Adrenal gland (tissue), 12 donors: Measurements from ENCODE around the gene TLCD1. TPM values are rescaled to one million over a fixed set of nuclear protein-coding genes. Genes with fewer than 3 reads are reported as not detected.
"Not testable (repeated sequence)": the region's sequence is repeated elsewhere in the genome, so short reads cannot be mapped to it uniquely, and the experiment has no call there.

Experiments
- DNase-seq, 7 donors: peaks; one replicate each; pipeline ENCODE4 v3.0.0-alpha.2; 2019 to 2020
- H3K27ac ChIP-seq, 5 donors: fragments of 200-600 bp; sonication (generic) in 4 of 5; 1 replicate in 3 of 5; 2 replicates in 2 of 5; pipeline versions ENCODE4 v1.5.1 to v1.8.0; 2016 to 2020; ENCODE audit warnings: mild to moderate bottlenecking in 1 of 5
- H3K27me3 ChIP-seq: fragments of 200-600 bp; 2 replicates; pipeline ENCODE4 v1.8.0; 2021
- H3K36me3 ChIP-seq, 2 donors: fragments of 200-600 bp; replicated peaks in 1 of 2; 1 replicate in 1 of 2; 2 replicates in 1 of 2; pipeline versions ENCODE4 v1.5.1 to v1.8.0; 2018 to 2022
- H3K4me1 ChIP-seq, 2 donors: fragments of 200-600 bp; replicated peaks in 1 of 2; 1 replicate in 1 of 2; 2 replicates in 1 of 2; pipeline versions ENCODE4 v1.5.1 to v1.8.0; 2018 to 2021
- H3K4me3 ChIP-seq, 4 donors: fragments of 200-600 bp; sonication (generic) in 3 of 4; one replicate each; pipeline ENCODE4 v1.5.1; 2016 to 2018
- H3K9me3 ChIP-seq, 3 donors: fragments of 200-600 bp; sonication (generic) in 1 of 3; replicated peaks in 1 of 3; 1 replicate in 2 of 3; 2 replicates in 1 of 3; pipeline versions ENCODE4 v1.5.1 to v1.8.0; 2016 to 2021
- POLR2A ChIP-seq, 2 donors: fragments of 450-650 bp; IDR thresholded peaks; one replicate each; pipeline ENCODE4 v1.6.1; 2017; ENCODE audit warnings: antibody characterized with exemption in 2 of 2, mild to moderate bottlenecking in 2 of 2, moderate library complexity in 1 of 2
- WGBS, 4 donors: extraction: QIAGEN DNeasy Blood & Tissue Kit in 2 of 4; methylation state at CpG; one replicate each; pipeline versions ENCODE4 v1.1.5 to v1.1.7; 2013 to 2017; 5-methylcytosine and 5-hydroxymethylcytosine counted together
- intact Hi-C, 2 donors: fragments of 100-400 bp; cut with DNase I; formaldehyde crosslinking; loops; one replicate each; pipeline versions ENCODE4 v1.14.1 to v1.15.0; 2022 to 2023
- polyA plus RNA-seq, 3 donors: library from polyadenylated mRNA; stranded (reverse); fragments of 200-250 nt in 2 of 3; fragments of 350-450 nt in 1 of 3; fragmentation: Illumina TruSeq in 1 of 3; extraction: RNeasy Lipid Tissue Mini Kit (QIAGEN cat#74804) in 1 of 3; gene quantifications; one replicate each; pipeline ENCODE4 v1.2.3, GENCODE V29; 2013 to 2014
- total RNA-seq, 9 donors: library from RNA; depleted of rRNA in 4 of 9; stranded (reverse); fragments of >200 nt in 4 of 9; fragments of 120-200 nt in 1 of 9; fragmentation: NEBNext Ultra II Directional in 1 of 9; extraction: Animal tissue kit (Norgen Biotek cat#: 25700) in 1 of 9; gene quantifications; one replicate each; pipeline versions ENCODE4 v1.1.0 to v1.2.4, GENCODE V29; 2013 to 2023
- TF ChIP-seq, protein P1 (sequence below), 6 experiments: fragments of 450-650 bp in 4 of 6; fragments of 200-600 bp in 2 of 6; sonication (generic) in 1 of 6; IDR thresholded peaks; 1 replicate in 5 of 6; 2 replicates in 1 of 6; pipeline versions ENCODE4 v1.5.1 to v1.8.0; 2016 to 2021; ENCODE audit warnings: antibody characterized with exemption in 6 of 6, mild to moderate bottlenecking in 2 of 6, moderate library complexity in 1 of 6
- donor health status: healthy with polysubstance abuse.
- donor health status: Bipolar disorder and iron deficiency.
- donor health status: DM: yes; HTN: yes; CAD: no.
- donor health status: DM: no; HTN: no; CAD: no.
- donor health status: DM: no; HTN: no; CAD: no.
- donor health status: DM: yes; HTN: yes; CAD: no.

Gene TLCD1
- total and polyA plus RNA-seq, 12 donors: 0.52 to 18.8 (median 5.9) TPM

DNA sequence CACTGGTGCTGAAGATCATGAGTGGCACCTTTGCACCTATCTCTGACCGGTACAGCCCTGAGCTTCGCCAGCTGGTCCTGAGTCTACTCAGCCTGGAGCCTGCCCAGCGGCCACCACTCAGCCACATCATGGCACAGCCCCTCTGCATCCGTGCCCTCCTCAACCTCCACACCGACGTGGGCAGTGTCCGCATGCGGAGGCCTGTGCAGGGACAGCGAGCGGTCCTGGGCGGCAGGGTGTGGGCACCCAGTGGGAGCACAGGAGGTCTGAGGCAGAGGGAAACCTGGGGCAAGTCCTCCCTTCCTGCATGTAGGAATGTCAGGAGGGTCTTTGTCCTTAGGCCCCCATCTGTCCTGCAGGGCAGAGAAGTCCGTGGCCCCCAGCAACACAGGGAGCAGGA lies 11.3 kb upstream of the TLCD1 start:
- TF ChIP-seq POLR2A (IDR thresholded peaks at IDR 0.05): no peak
- TF ChIP-seq, protein P1, sequence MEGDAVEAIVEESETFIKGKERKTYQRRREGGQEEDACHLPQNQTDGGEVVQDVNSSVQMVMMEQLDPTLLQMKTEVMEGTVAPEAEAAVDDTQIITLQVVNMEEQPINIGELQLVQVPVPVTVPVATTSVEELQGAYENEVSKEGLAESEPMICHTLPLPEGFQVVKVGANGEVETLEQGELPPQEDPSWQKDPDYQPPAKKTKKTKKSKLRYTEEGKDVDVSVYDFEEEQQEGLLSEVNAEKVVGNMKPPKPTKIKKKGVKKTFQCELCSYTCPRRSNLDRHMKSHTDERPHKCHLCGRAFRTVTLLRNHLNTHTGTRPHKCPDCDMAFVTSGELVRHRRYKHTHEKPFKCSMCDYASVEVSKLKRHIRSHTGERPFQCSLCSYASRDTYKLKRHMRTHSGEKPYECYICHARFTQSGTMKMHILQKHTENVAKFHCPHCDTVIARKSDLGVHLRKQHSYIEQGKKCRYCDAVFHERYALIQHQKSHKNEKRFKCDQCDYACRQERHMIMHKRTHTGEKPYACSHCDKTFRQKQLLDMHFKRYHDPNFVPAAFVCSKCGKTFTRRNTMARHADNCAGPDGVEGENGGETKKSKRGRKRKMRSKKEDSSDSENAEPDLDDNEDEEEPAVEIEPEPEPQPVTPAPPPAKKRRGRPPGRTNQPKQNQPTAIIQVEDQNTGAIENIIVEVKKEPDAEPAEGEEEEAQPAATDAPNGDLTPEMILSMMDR (IDR thresholded peaks at IDR 0.05): no peak
- no peaks in the 10 kb centered on the region for H3K4me1 ChIP-seq
- no peak overlapping the region for H3K4me3 ChIP-seq
- no peak for DNase-seq
- H3K36me3 ChIP-seq: no peaks in the 10 kb centered on the region
- intact Hi-C loops: no loop called here
- H3K27me3 ChIP-seq: no peaks in the 10 kb centered on the region
- H3K9me3 ChIP-seq: no peaks in the 10 kb centered on the region
- no peak overlapping the region for H3K27ac ChIP-seq
- 94 to 98% (median 95%) methylated on average over 11 to 12 of the region's 12 CpGs for WGBS, 4 donors

DNA sequence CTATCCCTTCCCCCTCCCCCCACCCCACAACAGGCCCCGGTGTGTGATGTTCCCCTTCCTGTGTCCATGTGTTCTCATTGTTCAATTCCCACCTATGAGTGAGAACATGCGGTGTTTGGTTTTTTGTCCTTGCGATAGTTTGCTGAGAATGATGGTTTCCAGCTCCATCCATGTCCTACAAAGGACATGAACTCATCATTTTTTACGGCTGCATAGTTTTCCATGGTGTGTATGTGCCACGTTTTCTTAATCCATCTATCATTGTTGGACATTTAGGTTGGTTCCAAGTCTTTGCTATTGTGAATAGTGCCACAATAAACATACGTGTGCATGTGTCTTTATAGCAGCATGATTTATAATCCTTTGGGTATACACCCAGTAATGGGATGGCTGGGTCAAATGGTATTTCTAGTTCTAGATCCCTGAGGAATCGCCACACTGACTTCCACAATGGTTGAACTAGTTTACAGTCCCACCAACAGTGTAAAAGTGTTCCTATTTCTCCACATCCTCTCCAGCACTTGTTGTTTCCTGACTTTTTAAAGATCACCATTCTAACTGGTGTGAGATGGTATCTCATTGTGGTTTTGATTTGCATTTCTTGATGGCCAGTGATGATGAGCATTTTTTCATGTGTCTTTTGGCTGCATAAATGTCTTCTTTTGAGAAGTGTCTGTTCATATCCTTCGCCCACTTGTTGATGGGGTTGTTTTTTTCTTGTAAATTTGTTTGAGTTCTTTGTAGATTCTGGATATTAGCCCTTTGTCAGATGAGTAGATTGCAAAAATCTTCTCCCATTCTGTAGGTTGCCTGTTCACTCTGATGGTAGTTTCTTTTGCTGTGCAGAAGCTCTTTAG lies 10.1 kb upstream of the TLCD1 start:
- H3K9me3 ChIP-seq, H3K36me3 ChIP-seq, H3K27ac ChIP-seq, H3K4me1 ChIP-seq, H3K27me3 ChIP-seq, intact Hi-C loops, DNase-seq, H3K4me3 ChIP-seq: not testable (repeated sequence)
- WGBS, 4 donors: 93 to 96% (median 93%) methylated on average over 4 to 7 of the region's 8 CpGs

DNA sequence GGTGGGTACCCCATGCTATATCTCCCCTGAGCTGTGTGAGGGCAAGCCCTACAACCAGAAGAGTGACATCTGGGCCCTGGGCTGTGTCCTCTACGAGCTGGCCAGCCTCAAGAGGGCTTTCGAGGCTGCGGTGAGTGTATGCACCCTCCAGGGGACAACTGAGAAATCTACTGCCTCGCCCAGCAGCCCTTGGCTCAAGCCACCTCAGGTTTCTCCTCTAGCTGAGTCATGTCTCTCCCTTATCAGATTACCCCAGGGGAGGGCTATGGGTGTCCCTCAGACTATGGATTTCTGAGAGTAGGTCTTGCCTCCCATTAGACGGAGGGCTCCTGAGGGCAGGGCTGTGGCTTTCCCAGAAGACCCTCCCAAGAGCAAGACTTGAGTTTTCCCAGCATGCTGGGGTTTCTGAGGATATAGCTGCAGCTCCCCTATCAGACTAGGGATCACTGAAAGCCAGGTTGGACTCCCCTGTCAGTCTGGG lies 9.2 kb upstream of the TLCD1 start:
- no peak overlapping the region for H3K4me3 ChIP-seq
- no peaks in the 10 kb centered on the region for H3K4me1 ChIP-seq
- no peaks in the 10 kb centered on the region for H3K27me3 ChIP-seq
- 60 to 85% (median 71%) methylated on average over 4 to 5 of the region's 5 CpGs for WGBS, 4 donors
- no peaks in the 10 kb centered on the region for H3K9me3 ChIP-seq
- intact Hi-C loops: no loop called here
- H3K27ac ChIP-seq: no peak overlapping the region
- H3K36me3 ChIP-seq: no peaks in the 10 kb centered on the region
- DNase-seq: no peak
- TF ChIP-seq POLR2A (IDR thresholded peaks at IDR 0.05): no peak
- TF ChIP-seq, protein P1 (IDR thresholded peaks at IDR 0.05): no peak

DNA sequence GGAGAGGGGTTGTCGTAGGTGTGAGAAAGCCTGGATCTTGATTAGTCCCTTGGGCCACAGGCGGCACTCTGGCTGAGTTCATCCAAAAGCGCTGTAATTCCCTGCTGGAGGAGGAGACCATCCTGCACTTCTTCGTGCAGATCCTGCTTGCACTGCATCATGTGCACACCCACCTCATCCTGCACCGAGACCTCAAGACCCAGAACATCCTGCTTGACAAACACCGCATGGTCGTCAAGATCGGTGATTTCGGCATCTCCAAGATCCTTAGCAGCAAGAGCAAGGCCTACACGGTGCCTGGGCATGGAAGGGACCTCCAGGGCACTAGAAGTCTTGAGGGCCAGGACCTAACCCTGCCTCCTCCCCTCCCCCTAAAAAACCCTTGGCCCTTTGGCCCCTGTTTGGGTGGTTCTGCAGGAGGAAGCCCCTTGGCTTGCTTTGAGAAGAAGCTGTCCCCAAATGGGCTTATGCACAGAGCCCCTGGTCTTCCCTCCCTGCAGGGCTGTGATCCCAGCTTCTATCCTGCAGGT lies 8.7 kb upstream of the TLCD1 start:
- H3K4me3 ChIP-seq: no peak overlapping the region
- no peaks in the 10 kb centered on the region for H3K27me3 ChIP-seq
- DNase-seq: no peak
- intact Hi-C loops: no loop called here
- H3K36me3 ChIP-seq: no peaks in the 10 kb centered on the region
- H3K4me1 ChIP-seq: no peaks in the 10 kb centered on the region
- no peak for TF ChIP-seq POLR2A (IDR thresholded peaks at IDR 0.05)
- TF ChIP-seq, protein P1 (IDR thresholded peaks at IDR 0.05): no peak
- no peak overlapping the region for H3K27ac ChIP-seq
- 89 to 99% (median 92%) methylated on average over 6 to 10 of the region's 10 CpGs for WGBS, 4 donors
- H3K9me3 ChIP-seq: no peaks in the 10 kb centered on the region
